GM21529 (cell line): ENCODE measurements around the gene TNNI3.
"Not testable (repeated sequence)": the region's sequence is repeated elsewhere in the genome, so short reads cannot be mapped to it uniquely, and the experiment has no call there.

Experiments used
- ATAC-seq: cut with Tn5 transposase; IDR thresholded peaks from one replicate; pipeline ENCODE4 v1.9.1; 2021; ENCODE audit not compliant: unreplicated experiment

The TNNI3 gene

GRCh38 chr19:55173186-55173713, 15.7 kb upstream of the TNNI3 start:
- ATAC-seq, result no peak

DNA sequence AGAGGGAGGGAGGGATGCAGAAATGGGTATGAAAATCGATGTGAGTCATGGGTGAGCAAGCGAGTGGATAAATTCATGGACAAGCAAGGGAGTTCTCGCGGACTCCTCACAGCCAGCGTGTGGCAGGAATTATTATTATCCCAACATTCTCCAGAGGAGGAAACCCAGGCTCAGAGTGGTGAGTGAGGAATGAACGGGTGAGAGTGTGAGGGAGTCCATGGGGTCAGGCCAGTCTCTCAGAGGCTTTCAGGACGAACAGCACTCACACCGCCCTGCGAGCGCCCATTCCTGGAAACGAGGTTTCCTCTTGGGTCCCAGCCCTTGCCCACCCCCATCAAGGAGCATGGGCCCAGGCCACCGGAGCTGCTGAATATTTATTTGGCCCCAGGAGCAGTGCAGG, 15.2 kb upstream of the TNNI3 start:
- ATAC-seq, result no peak

GRCh38 chr19:55172318-55172717, 14.8 kb upstream of the TNNI3 start:
- not testable (repeated sequence) for ATAC-seq

GRCh38 chr19:55171440-55171839, 13.9 kb upstream of the TNNI3 start:
- ATAC-seq, result no peak

- no peak for ATAC-seq
These were observed 11.6 kb upstream of the TNNI3 start for GRCh38 chr19:55169136-55169535.

- peak; percentile 94 for ATAC-seq
These were observed 9.2 kb upstream of the TNNI3 start, which contains the start of gene DNAAF3 for GRCh38 chr19:55166530-55167268. Gene DNAAF3 (minus strand): TSS chr19:55166613. CDS start chr19:55166413, 200 bp downstream.

GRCh38 chr19:55165952-55166529, 8.5 kb upstream of the TNNI3 start:
- ATAC-seq, result peak; percentile 17

DNA sequence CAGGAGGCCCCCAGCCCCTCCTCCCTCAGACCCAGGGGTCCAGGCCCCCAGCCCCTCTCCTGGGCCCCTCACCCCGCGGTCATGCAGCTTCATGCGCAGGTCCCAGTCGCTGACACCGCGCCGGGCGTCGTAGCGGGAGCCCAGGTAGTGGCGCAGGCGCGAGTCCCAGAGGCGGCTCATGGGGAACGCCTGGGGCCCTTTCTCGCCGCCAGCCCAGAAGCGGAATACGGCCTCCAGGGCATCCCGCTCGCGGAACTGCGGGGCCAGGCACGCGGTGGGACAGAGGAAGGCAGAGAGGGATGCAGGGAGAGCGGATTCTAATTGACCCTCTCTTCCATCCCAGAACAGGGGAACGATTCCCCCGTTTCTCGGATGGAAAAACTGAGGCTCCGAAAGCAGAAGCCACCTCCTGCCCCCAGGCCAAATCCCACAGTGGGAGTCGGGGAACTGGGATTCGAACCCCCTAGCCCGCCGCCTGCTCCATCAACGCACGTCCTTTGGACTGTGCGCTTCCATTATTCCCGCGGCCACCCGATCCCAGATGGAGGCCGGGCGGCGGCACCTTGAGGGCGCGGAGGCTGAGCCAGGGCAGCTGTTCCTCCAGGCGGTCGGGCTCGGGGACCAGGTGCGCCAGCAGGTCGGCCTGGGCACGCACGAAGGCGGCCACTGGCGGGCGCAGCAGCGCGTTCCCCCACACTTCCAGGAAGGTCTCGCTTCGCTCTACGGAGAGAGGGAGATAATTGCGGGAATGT, 4.2 kb upstream of the TNNI3 start:
- ATAC-seq, result no peak

- ATAC-seq, result no peak
These were observed 3.4 kb upstream of the TNNI3 start for GRCh38 chr19:55160986-55161365.

DNA sequence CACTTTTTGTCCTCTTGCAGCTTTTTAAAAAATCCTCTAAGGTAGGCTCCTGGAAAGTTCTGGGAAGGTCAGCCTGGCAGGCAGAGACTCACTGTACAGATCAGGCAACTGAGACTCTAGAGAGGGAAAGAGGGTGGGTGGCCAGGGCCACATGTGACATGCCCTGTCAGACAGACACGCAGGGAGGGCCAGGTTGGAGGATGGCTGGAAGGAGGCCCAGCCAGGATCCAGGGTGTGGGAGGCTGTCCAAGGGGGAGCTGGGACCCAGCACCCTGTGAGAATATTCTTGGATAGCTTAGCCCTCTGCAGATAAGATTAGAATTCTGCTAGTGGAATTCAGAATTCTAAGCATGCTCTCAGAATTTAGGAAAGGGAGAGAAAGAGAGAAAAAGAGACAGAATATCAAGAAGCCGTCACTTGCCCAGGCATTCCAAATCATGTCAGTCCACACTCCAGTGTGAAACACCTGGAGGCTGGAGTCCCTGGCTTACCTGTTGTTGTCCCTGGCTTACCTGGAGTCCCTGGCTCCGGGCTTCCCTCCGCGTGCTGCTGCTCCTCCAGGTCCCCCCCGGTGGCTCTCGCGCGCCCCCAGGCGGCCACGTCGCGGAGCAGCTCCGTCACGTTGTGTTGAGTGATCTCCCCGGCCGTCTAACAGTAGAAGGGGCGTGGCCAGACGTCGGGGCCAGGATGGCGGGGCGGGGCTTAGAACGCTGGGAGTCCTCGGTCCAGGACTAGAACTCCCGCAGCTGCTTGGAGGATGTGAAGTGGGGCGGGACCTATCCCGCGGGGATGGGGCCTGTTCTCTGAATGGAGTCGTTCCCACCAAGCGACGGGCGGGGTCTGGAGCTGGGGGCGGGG, 2.8 kb upstream of the TNNI3 start:
- ATAC-seq, result no peak

- no peak for ATAC-seq
These were observed 1.6 kb upstream of the TNNI3 start for GRCh38 chr19:55158848-55159749.

GRCh38 chr19:55158423-55158822, 891 bp upstream of the TNNI3 start:
- no peak for ATAC-seq

- ATAC-seq, result no peak
These were observed 1.1 kb downstream of the TNNI3 start for GRCh38 chr19:55156202-55157063.

GRCh38 chr19:55155784-55156183, 1.7 kb downstream of the TNNI3 start:
- not testable (repeated sequence) for ATAC-seq

DNA sequence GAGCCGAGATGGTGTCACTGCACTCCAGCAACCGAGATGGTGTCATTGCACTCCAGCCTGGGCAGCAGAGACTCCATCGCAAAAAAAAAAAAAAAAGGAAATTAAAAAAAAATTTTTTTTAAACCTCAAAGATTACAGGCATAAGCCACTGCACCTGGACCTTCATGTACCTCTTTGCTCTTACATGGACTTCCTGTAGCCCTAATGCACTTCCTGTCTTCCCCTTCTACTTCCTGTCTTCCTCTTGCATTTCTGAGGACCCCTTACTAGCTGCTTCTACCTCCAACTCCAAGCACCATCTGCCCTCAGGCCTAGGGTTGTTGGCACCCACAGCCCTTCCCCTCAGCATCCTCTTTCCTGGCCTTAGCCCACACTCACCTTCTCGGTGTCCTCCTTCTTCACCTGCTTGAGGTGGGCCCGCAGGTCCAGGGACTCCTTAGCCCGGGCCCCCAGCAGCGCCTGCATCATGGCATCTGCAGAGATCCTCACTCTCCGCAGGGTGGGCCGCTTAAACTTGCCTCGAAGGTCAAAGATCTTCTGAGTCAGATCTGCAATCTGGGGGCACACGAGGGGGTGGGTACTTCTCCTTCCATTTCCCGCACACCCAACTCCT, 3.8 kb downstream of the TNNI3 start:
- ATAC-seq, result no peak

DNA sequence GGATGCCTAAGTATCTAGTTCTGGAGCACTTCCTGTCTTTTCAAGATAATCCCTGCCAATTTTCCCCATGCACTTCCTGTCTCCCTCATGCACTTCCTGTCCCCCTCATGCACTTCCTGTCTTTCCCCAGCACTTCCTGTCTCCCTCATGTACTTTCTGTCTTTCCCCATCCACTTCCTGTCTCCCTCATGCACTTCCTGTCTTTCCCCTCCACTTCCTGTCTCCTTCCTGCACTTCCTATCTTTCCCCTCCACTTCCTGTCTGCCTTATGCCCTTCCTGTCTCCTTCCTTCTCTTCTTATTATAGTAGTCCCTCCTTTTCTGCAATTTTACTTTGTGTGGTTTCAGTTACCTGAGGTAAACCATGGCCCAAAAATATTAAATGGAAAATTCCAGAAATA, 5.5 kb downstream of the TNNI3 start:
- no peak for ATAC-seq

GRCh38 chr19:55149078-55150003, 8.2 kb downstream of the TNNI3 start, which contains the start of gene TNNT1:
Gene TNNT1 (minus strand): TSS chr19:55149206. CDS start chr19:55147157, 2,049 bp downstream.
- no peak for ATAC-seq
